ENCODE measurements around the gene QRICH1. TPM values are rescaled to one million over a fixed set of nuclear protein-coding genes. Genes with fewer than 3 reads are reported as not detected.

QRICH1 gene
- total and polyA plus RNA-seq, 2 of the 13 experiments (the other 11 are each of a cell fraction or from before 2014, with no cell fraction given), result 52.6 to 102 TPM

- TF ChIP-seq, protein P1, sequence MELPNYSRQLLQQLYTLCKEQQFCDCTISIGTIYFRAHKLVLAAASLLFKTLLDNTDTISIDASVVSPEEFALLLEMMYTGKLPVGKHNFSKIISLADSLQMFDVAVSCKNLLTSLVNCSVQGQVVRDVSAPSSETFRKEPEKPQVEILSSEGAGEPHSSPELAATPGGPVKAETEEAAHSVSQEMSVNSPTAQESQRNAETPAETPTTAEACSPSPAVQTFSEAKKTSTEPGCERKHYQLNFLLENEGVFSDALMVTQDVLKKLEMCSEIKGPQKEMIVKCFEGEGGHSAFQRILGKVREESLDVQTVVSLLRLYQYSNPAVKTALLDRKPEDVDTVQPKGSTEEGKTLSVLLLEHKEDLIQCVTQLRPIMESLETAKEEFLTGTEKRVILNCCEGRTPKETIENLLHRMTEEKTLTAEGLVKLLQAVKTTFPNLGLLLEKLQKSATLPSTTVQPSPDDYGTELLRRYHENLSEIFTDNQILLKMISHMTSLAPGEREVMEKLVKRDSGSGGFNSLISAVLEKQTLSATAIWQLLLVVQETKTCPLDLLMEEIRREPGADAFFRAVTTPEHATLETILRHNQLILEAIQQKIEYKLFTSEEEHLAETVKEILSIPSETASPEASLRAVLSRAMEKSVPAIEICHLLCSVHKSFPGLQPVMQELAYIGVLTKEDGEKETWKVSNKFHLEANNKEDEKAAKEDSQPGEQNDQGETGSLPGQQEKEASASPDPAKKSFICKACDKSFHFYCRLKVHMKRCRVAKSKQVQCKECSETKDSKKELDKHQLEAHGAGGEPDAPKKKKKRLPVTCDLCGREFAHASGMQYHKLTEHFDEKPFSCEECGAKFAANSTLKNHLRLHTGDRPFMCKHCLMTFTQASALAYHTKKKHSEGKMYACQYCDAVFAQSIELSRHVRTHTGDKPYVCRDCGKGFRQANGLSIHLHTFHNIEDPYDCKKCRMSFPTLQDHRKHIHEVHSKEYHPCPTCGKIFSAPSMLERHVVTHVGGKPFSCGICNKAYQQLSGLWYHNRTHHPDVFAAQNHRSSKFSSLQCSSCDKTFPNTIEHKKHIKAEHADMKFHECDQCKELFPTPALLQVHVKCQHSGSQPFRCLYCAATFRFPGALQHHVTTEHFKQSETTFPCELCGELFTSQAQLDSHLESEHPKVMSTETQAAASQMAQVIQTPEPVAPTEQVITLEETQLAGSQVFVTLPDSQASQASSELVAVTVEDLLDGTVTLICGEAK (IDR thresholded peaks at IDR 0.05), result no peak
- TF ChIP-seq, protein P1 (CRISPR knock-in tag; IDR thresholded peaks at IDR 0.05), result no peak
- TF ChIP-seq HBP1 (CRISPR knock-in tag; IDR thresholded peaks at IDR 0.05; ENCODE audit: low read depth), result no peak
- TF ChIP-seq RAD21 (CRISPR knock-in tag; IDR thresholded peaks at IDR 0.05), result 0 out of 2 replicates have a peak, but pooled peaks have one; percentile 6
- no peak; the same call in 2 of the 3 replicates for TF ChIP-seq MXI1 (IDR thresholded peaks at IDR 0.05; ENCODE audit: borderline replicate concordance, low read depth, low read length)
- no peak for TF ChIP-seq ZNF703 (CRISPR knock-in tag; IDR thresholded peaks at IDR 0.05; ENCODE audit: borderline replicate concordance)
- 0 out of 2 replicates have a peak, but pooled peaks have one; percentile 26 for TF ChIP-seq HOXA5 (CRISPR knock-in tag; IDR thresholded peaks at IDR 0.05)
- no peak for TF ChIP-seq HNF4A (CRISPR knock-in tag; IDR thresholded peaks at IDR 0.05)
- no peak for TF ChIP-seq CBX2 (IDR thresholded peaks at IDR 0.05; ENCODE audit: low read depth, low read length)
- TF ChIP-seq CBX2 (CRISPR knock-in tag; IDR thresholded peaks at IDR 0.05; ENCODE audit: low read depth), result no peak
- TF ChIP-seq SIN3A (IDR thresholded peaks at IDR 0.05; ENCODE audit: borderline replicate concordance, low read depth, low read length), result 0 out of 2 replicates have a peak, but pooled peaks have one; percentile 25
- TF ChIP-seq ZNF335 (CRISPR knock-in tag; IDR thresholded peaks at IDR 0.05), result no peak
- peak; percentile 21; the same call in 1 of the 2 replicates for TF ChIP-seq ZNF543 (CRISPR knock-in tag; IDR thresholded peaks at IDR 0.05)
- TF ChIP-seq, protein P2, sequence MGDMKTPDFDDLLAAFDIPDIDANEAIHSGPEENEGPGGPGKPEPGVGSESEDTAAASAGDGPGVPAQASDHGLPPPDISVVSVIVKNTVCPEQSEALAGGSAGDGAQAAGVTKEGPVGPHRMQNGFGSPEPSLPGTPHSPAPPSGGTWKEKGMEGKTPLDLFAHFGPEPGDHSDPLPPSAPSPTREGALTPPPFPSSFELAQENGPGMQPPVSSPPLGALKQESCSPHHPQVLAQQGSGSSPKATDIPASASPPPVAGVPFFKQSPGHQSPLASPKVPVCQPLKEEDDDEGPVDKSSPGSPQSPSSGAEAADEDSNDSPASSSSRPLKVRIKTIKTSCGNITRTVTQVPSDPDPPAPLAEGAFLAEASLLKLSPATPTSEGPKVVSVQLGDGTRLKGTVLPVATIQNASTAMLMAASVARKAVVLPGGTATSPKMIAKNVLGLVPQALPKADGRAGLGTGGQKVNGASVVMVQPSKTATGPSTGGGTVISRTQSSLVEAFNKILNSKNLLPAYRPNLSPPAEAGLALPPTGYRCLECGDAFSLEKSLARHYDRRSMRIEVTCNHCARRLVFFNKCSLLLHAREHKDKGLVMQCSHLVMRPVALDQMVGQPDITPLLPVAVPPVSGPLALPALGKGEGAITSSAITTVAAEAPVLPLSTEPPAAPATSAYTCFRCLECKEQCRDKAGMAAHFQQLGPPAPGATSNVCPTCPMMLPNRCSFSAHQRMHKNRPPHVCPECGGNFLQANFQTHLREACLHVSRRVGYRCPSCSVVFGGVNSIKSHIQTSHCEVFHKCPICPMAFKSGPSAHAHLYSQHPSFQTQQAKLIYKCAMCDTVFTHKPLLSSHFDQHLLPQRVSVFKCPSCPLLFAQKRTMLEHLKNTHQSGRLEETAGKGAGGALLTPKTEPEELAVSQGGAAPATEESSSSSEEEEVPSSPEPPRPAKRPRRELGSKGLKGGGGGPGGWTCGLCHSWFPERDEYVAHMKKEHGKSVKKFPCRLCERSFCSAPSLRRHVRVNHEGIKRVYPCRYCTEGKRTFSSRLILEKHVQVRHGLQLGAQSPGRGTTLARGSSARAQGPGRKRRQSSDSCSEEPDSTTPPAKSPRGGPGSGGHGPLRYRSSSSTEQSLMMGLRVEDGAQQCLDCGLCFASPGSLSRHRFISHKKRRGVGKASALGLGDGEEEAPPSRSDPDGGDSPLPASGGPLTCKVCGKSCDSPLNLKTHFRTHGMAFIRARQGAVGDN (CRISPR knock-in tag; IDR thresholded peaks at IDR 0.05), result no peak
Observed at GRCh38 chr3:49092938-49093852, 676 bp downstream of the QRICH1 start (continued).

All from HepG2 (cell line).